HPDE6-E6E7 (cell line): ENCODE results near the gene TMIGD1.
"Not testable (repeated sequence)": the region's sequence is repeated elsewhere in the genome, so short reads cannot be mapped to it uniquely, and the experiment has no call there.

ENCODE experiments used
- DNase-seq: peaks from one replicate; pipeline ENCODE4 v3.0.0; 2011; ENCODE audit warnings: missing footprints; ENCODE audit errors: extremely low spot score

The TMIGD1 gene

GRCh38 chr17:30358055-30358760 is 24.4 kb upstream of the TMIGD1 start:
- DNase-seq = no peak

- DNase-seq = no peak
Measured at GRCh38 chr17:30357476-30357875, 23.6 kb upstream of the TMIGD1 start.

GRCh38 chr17:30354701-30355100 is 20.8 kb upstream of the TMIGD1 start:
- no peak for DNase-seq

- DNase-seq = no peak
Measured at GRCh38 chr17:30352240-30352814, 18.5 kb upstream of the TMIGD1 start.

GRCh38 chr17:30351735-30352134 is 17.9 kb upstream of the TMIGD1 start:
- DNase-seq = no peak

GRCh38 chr17:30351263-30351662 is 17.4 kb upstream of the TMIGD1 start:
- DNase-seq = not testable (repeated sequence)

GRCh38 chr17:30349252-30349651 is 15.4 kb upstream of the TMIGD1 start:
- no peak for DNase-seq

- no peak for DNase-seq
Measured at GRCh38 chr17:30347488-30347887, 13.6 kb upstream of the TMIGD1 start.

GRCh38 chr17:30346221-30346795 is 12.5 kb upstream of the TMIGD1 start:
- DNase-seq = no peak

GRCh38 chr17:30345527-30346075 is 11.7 kb upstream of the TMIGD1 start:
- DNase-seq = no peak

GRCh38 chr17:30345089-30345433 is 11.2 kb upstream of the TMIGD1 start:
- DNase-seq = no peak

- no peak for DNase-seq
Measured at GRCh38 chr17:30344283-30345088, 10.6 kb upstream of the TMIGD1 start.

GRCh38 chr17:30343796-30344195 is 9.9 kb upstream of the TMIGD1 start:
- DNase-seq = no peak

- not testable (repeated sequence) for DNase-seq
Measured at GRCh38 chr17:30343244-30343643, 9.4 kb upstream of the TMIGD1 start.

- no peak for DNase-seq
Measured at GRCh38 chr17:30341703-30342249, 7.9 kb upstream of the TMIGD1 start.

- no peak for DNase-seq
Measured at GRCh38 chr17:30340801-30341356, 7.0 kb upstream of the TMIGD1 start.

- no peak for DNase-seq
Measured at GRCh38 chr17:30339086-30339485, 5.2 kb upstream of the TMIGD1 start.

GRCh38 chr17:30337393-30337999 is 3.6 kb upstream of the TMIGD1 start:
- DNase-seq = no peak

- peak; percentile 26 for DNase-seq
Measured at GRCh38 chr17:30336369-30337171, 2.7 kb upstream of the TMIGD1 start.

GRCh38 chr17:30334421-30334820 is 564 bp upstream of the TMIGD1 start:
- DNase-seq = no peak
